Left renal pelvis (tissue), 4 donors: Measurements from ENCODE around the gene CCSER2. TPM values are rescaled to one million over a fixed set of nuclear protein-coding genes. Genes with fewer than 3 reads are reported as not detected.

Source experiments
- polyA plus RNA-seq, 4 donors: library from polyadenylated mRNA; unstranded; fragments of 120-200 nt; gene quantifications; one replicate each; pipeline ENCODE4 v1.2.1, GENCODE V29; 2013; ENCODE audit not compliant: insufficient read length in 4 of 4

The CCSER2 gene
- polyA plus RNA-seq, 4 donors = 26.2 to 37.1 (median 32.7) TPM

Other genes with a start within 250 kb of the CCSER2 start
- gene GHITM, start 189.1 kb upstream of the CCSER2 start, polyA plus RNA-seq = 100 to 1,000 TPM; 116 to 191 (median 175) TPM
- 1 to 10 TPM in 2 of 4 donors, under 1 TPM in 1, not detected in 1; 0.19 to 1.5 (median 1.0) TPM for gene GPR15LG, start 154.8 kb upstream of the CCSER2 start, polyA plus RNA-seq
- 1 to 10 TPM in 1 of 4 donors, under 1 TPM in 3; 0.14 to 1.2 (median 0.88) TPM for gene CDHR1, start 134.1 kb upstream of the CCSER2 start, polyA plus RNA-seq
- gene LRIT2, start 103.0 kb upstream of the CCSER2 start, polyA plus RNA-seq = not detected
- not detected for gene LRIT1, start 87.0 kb upstream of the CCSER2 start, polyA plus RNA-seq
- not detected for gene RGR, start 83.5 kb upstream of the CCSER2 start, polyA plus RNA-seq